ENCODE measurements around the gene MICAL2. TPM values are rescaled to one million over a fixed set of nuclear protein-coding genes. Genes with fewer than 3 reads are reported as not detected.
A peak's percentile ranks its signal among the peaks of the same experiment; 100 is the strongest.

Gene MICAL2
- total RNA-seq, 1 experiment from 2014 or later, result 42.4 TPM

DNA sequence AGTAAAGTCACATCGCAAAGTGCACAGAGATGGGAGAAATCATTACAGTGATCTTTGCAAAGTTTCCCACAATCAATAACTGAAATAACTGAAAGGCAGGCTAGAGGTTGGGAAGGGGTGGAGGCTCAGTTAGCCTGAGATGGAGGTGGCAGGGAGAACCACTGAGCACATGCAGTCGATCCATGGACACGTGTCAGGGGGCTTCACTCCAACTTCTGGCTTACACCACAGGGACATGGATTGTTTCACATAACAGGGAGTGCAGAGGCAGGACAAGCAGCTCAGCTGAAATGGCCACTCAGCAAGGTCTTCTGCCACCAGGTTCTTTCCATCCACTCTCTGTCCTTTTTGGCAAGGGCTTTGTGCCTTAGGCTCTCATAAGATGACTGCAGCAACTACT is 35.1 kb upstream of the MICAL2 start:
- H3K9me3 ChIP-seq, result no peaks in the 10 kb centered on the region; the same call in 1 of the 2 replicates
- H3K27me3 ChIP-seq, result no peaks in the 10 kb centered on the region
- H3K36me3 ChIP-seq, result no peaks in the 10 kb centered on the region
- H3K4me3 ChIP-seq, result no peak overlapping the region
- DNase-seq, result no peak

DNA sequence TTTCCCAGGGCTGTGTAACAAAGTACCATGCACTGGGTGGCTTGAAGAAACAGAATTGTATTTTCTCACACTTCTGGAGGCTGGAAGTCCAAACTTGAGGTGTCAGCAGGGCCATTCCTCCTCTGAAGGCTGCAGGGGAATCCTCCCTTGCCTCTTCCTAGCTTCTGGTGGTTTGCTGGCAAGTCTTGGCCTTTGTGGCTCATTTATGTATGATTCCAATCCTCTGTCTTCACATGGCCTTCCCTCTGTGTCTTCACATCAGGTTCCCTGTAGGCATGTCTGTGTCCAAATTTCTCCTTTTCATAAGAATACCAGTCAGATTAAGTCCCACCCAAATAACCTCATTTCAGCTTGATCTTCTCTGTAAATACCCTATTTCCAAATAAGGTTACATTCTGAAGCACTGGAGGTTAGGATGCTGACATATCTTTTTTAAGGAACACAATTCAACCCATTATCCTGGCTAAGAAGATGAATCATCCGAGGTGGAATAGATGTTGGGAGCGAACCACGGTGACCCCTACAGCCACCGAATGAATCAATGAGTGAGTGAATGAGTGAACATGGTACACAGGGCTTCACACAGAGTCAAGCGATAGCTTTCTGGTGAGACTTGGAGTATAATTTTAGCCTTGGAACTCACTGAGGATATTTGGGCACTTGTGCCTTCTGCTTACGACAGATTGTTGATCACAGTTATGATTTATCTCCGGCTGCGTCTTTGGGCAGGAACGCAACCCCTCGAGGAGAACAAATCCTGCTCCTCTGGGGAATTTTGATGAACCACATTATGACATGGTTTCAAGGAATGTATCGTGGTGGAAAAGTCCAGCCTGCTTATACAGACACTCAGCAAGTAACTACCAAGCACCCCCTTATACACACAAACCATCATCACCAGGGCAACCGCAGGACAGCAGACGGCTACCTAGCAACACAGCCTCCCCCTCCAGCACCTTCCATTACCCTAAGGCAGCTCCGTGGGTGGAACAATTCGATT is 34.3 kb upstream of the MICAL2 start:
- peak; percentile 86 for DNase-seq
- H3K36me3 ChIP-seq, result no peaks in the 10 kb centered on the region
- no peaks in the 10 kb centered on the region; the same call in 1 of the 2 replicates for H3K9me3 ChIP-seq
- H3K4me3 ChIP-seq, result no peak overlapping the region
- H3K27me3 ChIP-seq, result no peaks in the 10 kb centered on the region

DNA sequence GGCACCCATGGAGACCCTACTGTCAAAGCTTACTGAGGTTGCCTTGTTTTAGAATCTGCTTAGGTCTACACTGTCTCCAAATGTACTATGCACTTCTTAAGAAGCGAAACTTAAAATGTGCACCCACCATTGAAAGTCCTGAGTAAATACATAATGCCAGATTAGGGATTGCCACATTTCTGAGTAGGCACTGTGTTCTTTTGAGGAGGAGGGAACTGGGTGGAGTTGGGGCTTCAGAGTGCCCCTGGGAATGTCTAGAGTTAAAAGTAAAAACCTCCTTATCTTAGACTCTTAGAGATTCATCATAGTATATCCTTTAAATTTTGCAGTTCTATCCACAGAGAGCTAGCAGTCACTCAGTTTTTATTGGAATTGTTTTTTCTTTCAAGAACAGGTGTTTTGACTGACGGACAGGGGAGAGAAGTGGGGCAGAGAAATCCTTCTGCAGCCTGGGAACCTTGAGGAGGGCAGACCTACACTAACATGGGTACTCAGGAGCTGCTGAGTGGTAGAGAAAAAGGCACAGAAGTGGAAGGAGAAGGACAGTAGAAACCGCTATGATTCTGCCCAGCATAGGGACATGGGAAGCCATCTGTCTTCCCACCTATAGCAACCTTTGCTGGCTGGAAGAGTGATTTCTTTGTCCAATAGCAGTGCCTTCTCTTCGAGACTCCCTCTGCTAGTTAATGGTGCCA is 33.4 kb upstream of the MICAL2 start:
- Histone ChIP-seq H3K4me3 (no peak overlapping the region), H3K36me3 (no peaks in the 10 kb centered on the region), H3K27me3 (no peaks in the 10 kb centered on the region), H3K9me3 (no peaks in the 10 kb centered on the region; the same call in 1 of the 2 replicates)
- no peak for DNase-seq

DNA sequence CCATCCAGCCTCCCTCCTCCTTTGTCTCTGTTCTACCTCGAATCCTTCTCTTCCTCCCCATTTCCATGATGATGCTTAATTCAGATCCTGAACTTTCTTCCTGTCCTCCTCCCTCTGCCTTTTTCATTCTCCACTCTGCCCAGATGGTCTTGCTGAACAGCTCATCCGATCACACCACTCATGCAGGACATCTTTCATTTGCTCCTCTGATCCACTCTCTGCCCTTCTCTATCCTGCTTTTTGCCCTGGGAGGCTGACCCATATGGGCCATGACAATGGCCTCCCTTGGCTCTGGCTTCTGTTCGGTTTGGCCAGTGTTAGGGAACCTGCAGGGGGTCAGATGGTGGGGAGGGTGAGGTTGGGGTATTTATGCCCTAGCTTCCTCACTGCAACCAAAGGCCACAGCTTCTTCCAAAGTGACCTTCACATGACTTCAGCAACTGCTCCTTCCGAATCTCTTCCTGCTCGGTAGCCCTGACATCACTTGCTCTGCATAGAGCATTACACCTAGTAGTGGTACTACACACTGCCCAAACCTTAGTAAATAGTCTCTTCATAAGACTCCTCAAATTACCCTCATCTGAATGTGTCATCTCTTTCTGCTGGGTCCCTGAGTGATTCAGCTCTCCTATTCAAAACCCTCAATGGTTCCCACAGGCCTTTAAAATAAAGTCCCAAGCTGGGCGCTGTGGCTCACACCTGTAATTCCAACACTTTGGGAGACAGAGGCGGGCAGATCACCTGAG is 32.7 kb upstream of the MICAL2 start:
- Histone ChIP-seq H3K27me3 (no peaks in the 10 kb centered on the region), H3K9me3 (no peaks in the 10 kb centered on the region; the same call in 1 of the 2 replicates), H3K36me3 (no peaks in the 10 kb centered on the region), H3K4me3 (no peak overlapping the region)
- DNase-seq, result no peak

DNA sequence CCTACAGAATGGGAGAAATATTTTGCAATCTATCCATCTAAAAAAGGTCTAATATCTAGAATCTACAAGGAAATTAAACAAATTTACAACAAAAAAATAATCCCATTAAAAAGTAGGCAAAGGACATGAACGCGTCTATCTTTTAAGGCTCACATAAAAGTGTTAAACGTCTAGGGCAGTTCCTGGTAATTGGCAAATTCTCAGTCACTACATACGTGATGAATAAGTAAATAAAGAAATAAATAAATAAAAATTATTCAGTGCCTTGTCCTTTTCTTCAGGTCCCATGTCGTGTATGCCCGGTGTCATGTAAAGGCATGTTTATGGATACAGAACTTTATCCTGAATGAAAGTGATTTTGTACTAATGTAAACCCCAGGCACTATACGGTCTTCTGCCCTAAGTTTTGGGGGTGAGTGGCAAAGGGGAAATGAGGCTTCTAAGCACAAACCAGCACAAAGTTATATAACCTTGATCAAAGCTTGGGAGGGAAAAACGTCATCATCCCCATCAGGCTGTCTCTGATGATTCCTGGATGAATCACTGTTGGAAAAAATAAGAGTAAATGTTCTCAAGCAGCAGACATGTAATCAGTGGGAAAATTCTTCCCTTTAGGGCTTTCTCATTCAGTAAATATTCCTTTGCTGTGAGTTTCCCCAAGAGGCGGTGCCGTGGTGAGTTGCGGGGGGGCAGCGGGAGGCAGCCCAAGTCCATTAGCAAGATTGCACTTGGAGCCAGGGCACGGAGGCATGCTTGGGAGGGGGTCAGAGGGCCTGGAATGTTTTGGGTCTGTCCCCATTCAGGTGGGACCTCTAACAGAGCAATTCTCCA is 30.4 kb upstream of the MICAL2 start:
- Histone ChIP-seq H3K9me3 (peaks cover 6% of the 10 kb centered on the region), H3K36me3 (no peaks in the 10 kb centered on the region), H3K4me3 (no peak overlapping the region), H3K27me3 (no peaks in the 10 kb centered on the region)
- DNase-seq, result peak; percentile 91

DNA sequence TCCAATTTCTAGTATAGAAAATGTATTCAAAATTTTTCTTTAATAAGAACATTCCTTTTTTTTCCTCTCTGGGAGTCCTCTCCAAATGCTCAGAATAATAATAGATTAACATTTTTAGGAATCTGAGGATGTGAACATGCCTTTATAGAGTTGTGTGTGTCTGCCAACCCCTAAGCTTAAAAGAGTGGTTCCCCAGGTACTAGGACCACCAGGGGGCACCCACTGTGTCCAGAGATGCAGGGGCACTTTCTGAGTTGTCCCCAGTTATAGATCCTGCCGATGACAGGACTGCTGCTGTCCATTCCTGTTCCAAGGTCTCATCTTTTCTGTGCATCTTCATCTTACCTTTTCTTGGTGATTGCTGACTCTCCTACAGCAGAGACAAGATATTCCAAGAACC is 27.0 kb upstream of the MICAL2 start:
- Histone ChIP-seq H3K9me3 (peaks cover 6% of the 10 kb centered on the region), H3K27me3 (no peaks in the 10 kb centered on the region), H3K36me3 (no peaks in the 10 kb centered on the region), H3K4me3 (no peak overlapping the region)
- no peak for DNase-seq

DNA sequence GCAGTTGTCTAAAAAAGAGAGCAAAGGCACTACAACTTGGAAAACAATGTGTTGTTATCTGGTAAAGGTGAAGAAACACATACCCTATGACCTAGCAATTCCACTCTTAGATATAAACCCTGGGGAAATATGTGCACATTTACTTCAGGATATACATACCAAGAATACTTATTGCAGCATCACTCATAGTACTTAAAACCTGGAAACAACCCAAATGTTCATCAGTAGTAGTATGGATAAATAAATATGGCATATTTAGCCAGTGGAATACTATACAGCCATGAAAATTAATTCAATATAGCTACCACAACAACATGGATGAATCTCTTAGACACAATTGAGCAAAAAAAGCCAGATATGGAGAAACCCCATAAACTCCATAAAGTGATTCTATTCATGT is 26.1 kb upstream of the MICAL2 start:
- Histone ChIP-seq H3K36me3 (no peaks in the 10 kb centered on the region), H3K4me3 (no peak overlapping the region), H3K9me3 (peaks cover 6% of the 10 kb centered on the region), H3K27me3 (no peaks in the 10 kb centered on the region)
- DNase-seq, result no peak

DNA sequence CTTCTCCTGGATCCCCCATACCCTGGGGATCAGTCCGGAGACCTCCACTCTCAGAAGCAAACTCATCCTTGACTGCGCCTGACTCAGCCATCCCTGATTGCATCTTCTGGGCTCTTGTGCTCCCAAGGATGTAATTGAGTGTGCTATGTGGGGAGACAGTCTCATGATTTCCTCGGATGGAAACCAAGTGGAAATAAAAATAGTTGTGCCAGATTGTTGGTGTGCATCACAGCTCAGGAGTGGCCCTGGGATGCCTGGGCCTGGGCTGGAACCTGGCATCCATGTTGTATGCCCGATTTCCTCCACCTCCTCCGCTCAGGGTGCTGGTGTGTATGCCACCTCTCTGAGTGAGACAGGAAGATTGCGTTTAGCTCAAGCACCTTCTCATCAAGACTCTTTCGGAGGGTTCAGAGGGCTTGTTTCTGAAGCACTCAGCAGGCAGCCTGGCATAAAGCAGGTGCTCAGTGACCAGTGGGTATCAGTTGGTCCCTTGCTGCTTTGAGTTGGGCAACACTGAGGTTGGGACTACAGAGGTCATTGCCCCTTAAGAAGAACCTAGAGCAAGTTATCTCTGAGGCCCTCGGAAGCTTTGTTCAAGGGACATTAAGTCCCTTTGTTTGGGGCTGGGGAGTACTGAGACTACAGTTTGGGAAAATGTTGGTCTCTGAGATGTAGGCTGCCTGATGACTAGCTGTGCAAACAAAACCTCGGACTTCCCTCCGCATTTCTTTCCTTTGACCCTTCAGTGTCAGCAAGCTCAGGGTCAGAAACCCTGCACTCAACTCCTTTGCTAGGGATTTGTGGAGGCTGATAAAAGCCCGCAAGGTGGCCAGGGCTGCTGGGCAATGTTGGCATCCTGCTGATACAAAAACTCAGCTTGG is 24.8 kb upstream of the MICAL2 start:
- H3K9me3 ChIP-seq, result peaks cover 6% of the 10 kb centered on the region
- no peak for DNase-seq
- no peak overlapping the region for H3K4me3 ChIP-seq
- no peaks in the 10 kb centered on the region for H3K27me3 ChIP-seq
- H3K36me3 ChIP-seq, result no peaks in the 10 kb centered on the region

DNA sequence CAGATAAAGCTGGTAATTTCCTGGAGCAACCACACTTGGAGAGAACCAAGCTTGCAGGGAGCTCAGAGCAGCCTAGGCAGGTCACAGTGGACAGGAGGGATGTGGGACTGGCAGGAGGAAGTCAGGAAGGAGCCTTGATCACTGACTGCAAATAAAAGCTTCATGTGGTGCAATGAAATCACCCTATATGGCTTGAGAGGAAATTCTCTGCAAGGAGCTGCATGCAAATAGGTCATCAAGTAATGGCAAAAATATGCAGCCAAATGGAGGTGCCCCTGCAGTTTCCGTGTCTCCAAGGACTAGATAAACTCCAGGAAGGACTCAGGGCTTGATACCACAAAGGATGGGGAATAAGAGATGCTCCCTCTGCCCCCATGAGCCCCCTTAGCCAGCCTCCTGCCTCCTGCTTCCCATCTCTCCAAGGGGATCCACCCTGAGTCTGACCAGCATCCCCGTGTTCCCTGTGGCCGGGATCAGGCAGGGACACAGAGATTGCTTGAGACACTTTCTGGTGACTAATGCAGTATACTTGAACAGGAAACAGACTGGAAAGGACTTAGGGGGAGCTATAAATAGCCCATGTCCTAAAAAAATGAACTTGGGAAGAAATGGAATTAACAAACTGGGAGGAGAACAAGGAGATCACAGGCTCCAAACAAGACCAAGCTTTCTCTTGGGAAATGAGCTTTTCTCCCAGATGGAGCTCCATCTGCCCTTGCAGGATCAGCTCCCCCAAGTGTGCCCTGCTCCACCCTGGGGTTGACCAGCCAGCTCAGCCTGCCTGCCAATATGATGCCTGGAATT is 23.9 kb upstream of the MICAL2 start:
- Histone ChIP-seq H3K27me3 (no peaks in the 10 kb centered on the region), H3K9me3 (peaks cover 6% of the 10 kb centered on the region), H3K4me3 (no peak overlapping the region), H3K36me3 (no peaks in the 10 kb centered on the region)
- DNase-seq, result peak; percentile 74

DNA sequence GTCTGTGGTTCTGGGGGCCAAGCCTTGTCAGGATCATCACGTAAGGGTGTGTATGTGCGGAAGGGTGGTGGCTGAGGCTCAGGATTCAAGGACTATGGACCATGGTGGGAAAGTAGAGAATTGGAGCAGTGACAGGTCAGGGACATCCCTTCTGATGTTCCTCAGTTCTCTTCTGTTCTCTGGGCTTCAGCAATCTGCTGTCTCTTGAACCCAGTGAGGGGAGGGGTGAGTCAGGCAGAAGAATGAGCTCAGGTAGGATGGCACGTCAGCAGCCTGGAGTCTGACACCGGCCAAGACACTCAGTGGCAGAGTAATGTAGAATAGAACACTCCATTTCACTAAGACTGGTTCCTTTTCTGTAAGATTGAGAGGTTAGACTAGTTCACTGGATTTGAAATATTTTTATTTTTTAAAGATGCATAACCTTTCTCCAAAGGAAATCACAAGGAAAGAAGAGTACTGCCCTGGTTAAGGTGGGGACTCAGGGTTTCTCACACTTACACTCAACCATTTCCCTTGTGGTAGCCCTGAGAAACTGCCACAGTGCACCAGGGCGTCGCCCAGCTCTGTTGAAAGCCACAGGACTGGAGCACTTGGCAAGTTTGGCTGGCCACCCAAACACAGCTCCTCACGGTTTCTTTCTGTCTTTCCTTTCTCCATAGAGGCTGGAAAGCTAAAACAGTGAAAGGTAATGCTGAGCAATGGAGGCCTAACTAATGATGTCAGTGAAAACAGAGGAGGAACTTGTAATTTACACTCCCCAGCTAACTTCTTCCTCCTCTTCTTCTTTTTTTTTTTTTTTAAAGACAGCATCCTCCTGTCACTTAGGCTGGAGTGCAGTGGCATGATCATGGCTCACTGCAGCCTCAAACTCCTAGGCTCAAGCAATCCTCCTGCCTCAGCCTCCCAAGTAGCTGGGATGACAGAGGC is 23.1 kb upstream of the MICAL2 start:
- Histone ChIP-seq H3K36me3 (no peaks in the 10 kb centered on the region), H3K4me3 (no peak overlapping the region), H3K27me3 (no peaks in the 10 kb centered on the region), H3K9me3 (peaks cover 6% of the 10 kb centered on the region)
- DNase-seq, result peak; percentile 77

DNA sequence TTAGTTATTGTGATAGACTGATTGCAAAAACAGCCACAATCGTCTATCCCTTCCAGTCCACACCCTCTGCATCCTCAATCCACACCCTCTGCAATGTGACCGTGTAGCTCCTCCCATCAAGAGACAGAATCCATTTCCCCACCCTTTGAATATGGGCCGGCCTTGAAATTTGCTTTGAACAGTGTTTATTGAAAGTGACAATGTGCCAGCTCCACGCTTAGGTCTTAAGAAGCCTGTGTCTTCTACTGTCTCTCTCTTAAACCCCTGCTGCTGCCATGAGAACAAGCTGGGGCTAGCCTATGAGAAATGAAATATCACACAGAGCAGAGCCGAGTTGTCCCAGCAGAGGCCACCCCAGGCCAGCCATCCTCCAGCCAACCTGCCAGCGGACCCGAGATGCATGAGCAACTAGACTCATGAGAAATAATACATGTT is 22.3 kb upstream of the MICAL2 start:
- Histone ChIP-seq H3K36me3 (no peaks in the 10 kb centered on the region), H3K4me3 (no peak overlapping the region), H3K27me3 (no peaks in the 10 kb centered on the region), H3K9me3 (peaks cover 6% of the 10 kb centered on the region)
- DNase-seq, result peak; percentile 63

DNA sequence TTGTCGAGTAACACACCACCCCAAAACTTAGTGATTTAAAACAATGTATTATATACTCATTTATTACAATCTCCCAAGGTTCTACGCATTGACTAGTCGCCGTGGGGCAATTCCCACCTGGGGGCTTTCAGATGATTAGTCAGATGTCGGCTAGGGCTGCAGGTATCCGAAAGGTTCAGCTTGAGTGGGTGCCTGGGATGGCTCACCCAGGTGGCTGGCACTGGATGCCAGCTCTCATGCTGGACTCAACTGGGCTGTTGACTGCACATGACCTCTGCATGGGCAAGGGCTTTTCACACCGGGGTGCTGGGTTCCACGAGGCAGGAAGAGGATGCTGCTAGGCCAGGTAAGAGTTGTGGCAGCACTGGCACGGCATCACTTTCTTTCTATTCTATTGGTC is 21.9 kb upstream of the MICAL2 start:
- Histone ChIP-seq H3K27me3 (no peaks in the 10 kb centered on the region), H3K36me3 (no peaks in the 10 kb centered on the region), H3K4me3 (no peak overlapping the region), H3K9me3 (peaks cover 6% of the 10 kb centered on the region)
- DNase-seq, result no peak

DNA sequence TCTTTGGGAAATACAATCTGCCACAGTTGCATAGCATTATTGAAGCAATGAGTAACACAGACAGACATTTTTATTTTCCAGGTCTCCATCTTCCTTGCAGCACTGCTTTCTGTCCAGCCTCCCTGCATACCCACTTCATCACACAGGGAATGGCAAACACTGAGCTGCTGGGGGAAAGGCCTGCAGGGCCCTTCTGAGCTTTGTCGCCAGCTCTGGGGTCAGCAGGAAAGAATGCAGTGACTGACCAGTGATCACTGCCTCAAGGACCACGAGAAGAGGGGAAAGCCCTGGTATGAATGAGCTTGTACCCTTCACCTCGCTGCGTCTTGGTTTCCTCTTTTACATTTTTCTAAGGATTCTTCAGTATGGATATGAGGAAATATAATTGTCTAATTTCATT is 21.3 kb upstream of the MICAL2 start:
- H3K4me3 ChIP-seq, result no peak overlapping the region
- DNase-seq, result no peak
- H3K36me3 ChIP-seq, result no peaks in the 10 kb centered on the region
- H3K9me3 ChIP-seq, result peaks cover 5% of the 10 kb centered on the region
- H3K27me3 ChIP-seq, result no peaks in the 10 kb centered on the region

DNA sequence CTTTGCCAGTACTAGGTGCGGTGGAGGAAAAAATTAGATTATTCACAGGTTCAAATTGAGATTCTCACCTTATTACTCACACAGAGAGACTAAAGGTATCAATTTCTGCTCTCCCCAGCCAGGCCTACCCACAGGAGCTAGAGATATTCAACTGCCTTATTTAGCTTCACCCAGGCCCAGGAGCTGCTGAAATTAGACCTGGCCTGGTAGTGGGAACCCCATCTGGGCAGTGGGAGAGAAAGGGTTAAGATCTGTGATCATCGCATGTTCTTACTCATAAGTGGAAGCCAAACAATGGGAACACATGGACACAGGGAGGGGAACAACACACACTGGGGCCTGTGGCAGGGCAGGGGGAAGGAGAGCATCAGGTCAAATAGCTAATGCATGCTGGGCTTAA is 20.9 kb upstream of the MICAL2 start:
- no peaks in the 10 kb centered on the region for H3K27me3 ChIP-seq
- no peak for DNase-seq
- H3K36me3 ChIP-seq, result no peaks in the 10 kb centered on the region
- no peak overlapping the region for H3K4me3 ChIP-seq
- H3K9me3 ChIP-seq, result peaks cover under 1% of the 10 kb centered on the region
